ENCODE measurements around the gene AP2B1.
"Not testable (repeated sequence)": the region's sequence is repeated elsewhere in the genome, so short reads cannot be mapped to it uniquely, and the experiment has no call there.

Gene AP2B1

DNA sequence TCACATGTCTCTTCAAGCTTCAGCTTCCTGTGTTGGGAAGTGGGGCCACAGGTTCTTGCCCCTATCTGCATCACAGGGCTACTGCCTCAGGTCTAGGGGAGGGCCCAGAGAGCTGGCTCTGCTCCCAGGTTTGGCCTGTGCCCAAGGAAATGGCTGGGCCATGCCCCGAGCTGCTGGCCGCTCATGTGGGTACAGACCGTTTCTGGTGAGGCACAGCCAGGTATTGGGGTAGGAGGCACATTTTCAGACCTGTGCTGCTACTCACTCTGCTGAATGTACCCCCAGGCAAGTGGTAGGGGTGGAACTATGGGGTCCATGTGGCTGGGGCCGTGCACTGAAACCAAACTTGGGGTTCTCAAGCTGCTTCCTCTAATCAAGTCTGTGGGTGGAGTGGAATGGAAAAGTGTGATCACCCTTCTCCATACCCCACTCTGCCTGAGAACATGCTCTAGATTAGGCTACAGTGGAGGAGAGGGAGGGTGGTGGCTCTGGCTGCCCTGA, 161.3 kb downstream of the AP2B1 start:
- no peak overlapping the region for H2AK5ac ChIP-seq (ENCODE audit: low read length)
- H3K79me1 ChIP-seq (ENCODE audit: low read length) = no peaks in the 10 kb centered on the region
- no peak overlapping the region for H4K8ac ChIP-seq (ENCODE audit: low read depth, low read length)
- no peaks in the 10 kb centered on the region for H3K36me3 ChIP-seq (ENCODE audit: control insufficient read depth, insufficient read depth, low read length)
- no peak overlapping the region for H4K5ac ChIP-seq (ENCODE audit: low read length)
- H2BK120ac ChIP-seq (ENCODE audit: low read depth, low read length) = no peak overlapping the region
- WGBS (ENCODE audit: extremely low coverage, insufficient coverage, low lambda C conversion rate) = no CpG with 5 or more reads among the region's 4 CpGs
- DNase-seq = no peak
- no peak overlapping the region for H3K27ac ChIP-seq (ENCODE audit: low read depth, low read length)
- no peak overlapping the region for H2BK5ac ChIP-seq (ENCODE audit: low read length)
- H3K4me2 ChIP-seq (ENCODE audit: low read length) = no peak overlapping the region
- H3K4me3 ChIP-seq (ENCODE audit: low read length) = no peak overlapping the region
- H3K56ac ChIP-seq (ENCODE audit: low read length) = no peak overlapping the region
- H3K79me2 ChIP-seq (ENCODE audit: control insufficient read depth, insufficient read depth, low read length) = no peaks in the 10 kb centered on the region
- H3K4me1 ChIP-seq (ENCODE audit: control insufficient read depth, low read depth, low read length) = no peaks in the 10 kb centered on the region
- no peak overlapping the region for H3K4ac ChIP-seq (ENCODE audit: low read depth, low read length)
- no peak overlapping the region for H3K23ac ChIP-seq (ENCODE audit: low read length)
- no peak overlapping the region for H2BK15ac ChIP-seq (replicated peaks; ENCODE audit: low read depth)
- H3K9ac ChIP-seq (ENCODE audit: low read length) = no peak overlapping the region
- H3K18ac ChIP-seq (ENCODE audit: low read length) = no peak overlapping the region
- no peaks in the 10 kb centered on the region for H3K27me3 ChIP-seq (ENCODE audit: insufficient read depth, low read length, poor library complexity)

DNA sequence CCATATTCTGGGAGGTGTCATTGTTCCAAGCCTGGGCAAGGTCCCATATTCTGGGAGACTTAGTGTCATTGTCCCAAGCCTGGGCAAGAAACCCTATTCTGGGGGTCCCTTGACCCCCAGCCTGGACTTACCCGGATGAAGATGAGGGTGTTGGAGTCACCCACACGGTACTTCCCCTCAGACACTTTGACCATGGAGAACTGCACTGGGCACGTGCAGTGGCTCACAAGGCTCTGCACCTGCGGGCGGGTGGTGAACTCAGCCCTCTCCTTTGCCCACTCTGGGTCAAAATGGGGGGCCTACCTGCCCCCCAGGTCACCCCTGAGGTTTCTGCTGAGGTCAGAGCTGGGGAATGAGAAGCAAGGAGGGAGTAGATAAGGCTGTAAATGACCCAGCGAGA, 161.9 kb downstream of the AP2B1 start:
- no peak overlapping the region for H3K18ac ChIP-seq (ENCODE audit: low read length)

DNA sequence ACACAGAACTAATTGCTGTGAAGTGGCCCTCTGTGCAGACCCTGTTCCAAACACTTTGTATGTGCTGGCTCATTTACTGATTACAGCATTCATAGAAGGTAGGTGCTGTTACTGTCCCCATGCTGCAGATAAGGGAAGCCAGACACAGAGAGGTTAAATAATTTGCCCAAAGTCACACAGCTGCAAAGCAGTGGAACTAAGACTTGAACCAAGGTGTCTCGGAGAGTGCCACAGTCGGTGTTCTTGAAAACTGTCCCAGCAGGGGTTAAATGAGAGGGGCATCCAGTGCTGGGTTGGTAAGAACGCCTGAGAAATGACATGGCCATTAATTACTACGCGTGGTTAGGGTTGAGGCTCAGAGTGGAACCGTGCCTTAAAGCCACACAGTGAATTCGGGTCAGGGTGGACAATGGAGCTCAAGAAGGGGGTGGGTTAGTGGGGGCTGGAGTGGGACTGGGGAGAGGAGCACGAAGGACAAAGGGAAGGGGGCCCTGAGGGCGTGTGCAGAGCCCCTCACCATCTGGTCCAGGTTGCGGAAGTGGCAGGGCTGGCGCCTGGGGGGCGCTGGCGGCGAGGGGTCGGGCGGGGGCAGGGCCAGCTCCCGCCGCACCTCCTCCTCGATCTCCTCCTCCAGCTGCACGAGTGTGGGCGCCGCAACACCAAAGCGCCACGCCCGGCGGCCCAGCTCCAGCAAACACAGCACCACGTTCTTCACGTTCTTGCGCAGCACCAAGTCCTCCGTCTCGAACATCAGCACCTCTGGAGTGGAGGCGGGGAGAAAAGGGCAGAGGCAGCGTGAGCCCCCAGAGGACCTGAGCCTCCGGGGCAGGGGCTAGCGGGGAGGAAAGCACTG, 162.7 kb downstream of the AP2B1 start:
- H2BK120ac ChIP-seq (ENCODE audit: low read depth, low read length) = no peak overlapping the region
- H3K79me2 ChIP-seq (ENCODE audit: control insufficient read depth, insufficient read depth, low read length) = no peaks in the 10 kb centered on the region
- H3K56ac ChIP-seq (ENCODE audit: low read length) = peak overlapping the region; percentile 54
- H3K79me1 ChIP-seq (ENCODE audit: low read length) = no peaks in the 10 kb centered on the region
- no peak overlapping the region for H2AK5ac ChIP-seq (ENCODE audit: low read length)
- H3K4me2 ChIP-seq (ENCODE audit: low read length) = peak overlapping the region; percentile 4
- H4K5ac ChIP-seq (ENCODE audit: low read length) = no peak overlapping the region
- no peak overlapping the region for H3K4ac ChIP-seq (ENCODE audit: low read depth, low read length)
- no peaks in the 10 kb centered on the region for H3K36me3 ChIP-seq (ENCODE audit: control insufficient read depth, insufficient read depth, low read length)
- peak overlapping the region; percentile 25 for H3K9ac ChIP-seq (ENCODE audit: low read length)
- H3K27me3 ChIP-seq (ENCODE audit: insufficient read depth, low read length, poor library complexity) = no peaks in the 10 kb centered on the region
- H3K27ac ChIP-seq (ENCODE audit: low read depth, low read length) = no peak overlapping the region
- no peak overlapping the region for H2BK5ac ChIP-seq (ENCODE audit: low read length)
- H3K23ac ChIP-seq (ENCODE audit: low read length) = no peak overlapping the region
- no peak overlapping the region for H4K8ac ChIP-seq (ENCODE audit: low read depth, low read length)
- no peak overlapping the region for H2BK15ac ChIP-seq (replicated peaks; ENCODE audit: low read depth)
- peak; percentile 40 for DNase-seq
- no peaks in the 10 kb centered on the region for H3K4me1 ChIP-seq (ENCODE audit: control insufficient read depth, low read depth, low read length)
- no peak overlapping the region for H3K4me3 ChIP-seq (ENCODE audit: low read length)
- no peak overlapping the region for H3K18ac ChIP-seq (ENCODE audit: low read length)
- WGBS (ENCODE audit: extremely low coverage, insufficient coverage, low lambda C conversion rate) = no CpG with 5 or more reads among the region's 35 CpGs

More for the DNA sequence above, 161.9 kb downstream of the AP2B1 start:
- Histone ChIP-seq H3K27me3 (ENCODE audit: insufficient read depth, low read length, poor library complexity) (no peaks in the 10 kb centered on the region), H3K4me3 (ENCODE audit: low read length) (no peak overlapping the region), H3K23ac (ENCODE audit: low read length) (no peak overlapping the region), H3K36me3 (ENCODE audit: control insufficient read depth, insufficient read depth, low read length) (no peaks in the 10 kb centered on the region), H2AK5ac (ENCODE audit: low read length) (no peak overlapping the region), H3K27ac (ENCODE audit: low read depth, low read length) (no peak overlapping the region), H2BK15ac (replicated peaks; ENCODE audit: low read depth) (no peak overlapping the region), H3K4ac (ENCODE audit: low read depth, low read length) (no peak overlapping the region), H2BK120ac (ENCODE audit: low read depth, low read length) (no peak overlapping the region), H3K4me1 (ENCODE audit: control insufficient read depth, low read depth, low read length) (no peaks in the 10 kb centered on the region), H3K79me1 (ENCODE audit: low read length) (no peaks in the 10 kb centered on the region), H3K9ac (ENCODE audit: low read length) (no peak overlapping the region), H3K4me2 (ENCODE audit: low read length) (no peak overlapping the region), H3K79me2 (ENCODE audit: control insufficient read depth, insufficient read depth, low read length) (no peaks in the 10 kb centered on the region), H4K5ac (ENCODE audit: low read length) (no peak overlapping the region), H3K56ac (ENCODE audit: low read length) (no peak overlapping the region), H4K8ac (ENCODE audit: low read depth, low read length) (no peak overlapping the region), H2BK5ac (ENCODE audit: low read length) (no peak overlapping the region)
- DNase-seq = no peak
- WGBS (ENCODE audit: extremely low coverage, insufficient coverage, low lambda C conversion rate) = no CpG with 5 or more reads among the region's 6 CpGs

DNA sequence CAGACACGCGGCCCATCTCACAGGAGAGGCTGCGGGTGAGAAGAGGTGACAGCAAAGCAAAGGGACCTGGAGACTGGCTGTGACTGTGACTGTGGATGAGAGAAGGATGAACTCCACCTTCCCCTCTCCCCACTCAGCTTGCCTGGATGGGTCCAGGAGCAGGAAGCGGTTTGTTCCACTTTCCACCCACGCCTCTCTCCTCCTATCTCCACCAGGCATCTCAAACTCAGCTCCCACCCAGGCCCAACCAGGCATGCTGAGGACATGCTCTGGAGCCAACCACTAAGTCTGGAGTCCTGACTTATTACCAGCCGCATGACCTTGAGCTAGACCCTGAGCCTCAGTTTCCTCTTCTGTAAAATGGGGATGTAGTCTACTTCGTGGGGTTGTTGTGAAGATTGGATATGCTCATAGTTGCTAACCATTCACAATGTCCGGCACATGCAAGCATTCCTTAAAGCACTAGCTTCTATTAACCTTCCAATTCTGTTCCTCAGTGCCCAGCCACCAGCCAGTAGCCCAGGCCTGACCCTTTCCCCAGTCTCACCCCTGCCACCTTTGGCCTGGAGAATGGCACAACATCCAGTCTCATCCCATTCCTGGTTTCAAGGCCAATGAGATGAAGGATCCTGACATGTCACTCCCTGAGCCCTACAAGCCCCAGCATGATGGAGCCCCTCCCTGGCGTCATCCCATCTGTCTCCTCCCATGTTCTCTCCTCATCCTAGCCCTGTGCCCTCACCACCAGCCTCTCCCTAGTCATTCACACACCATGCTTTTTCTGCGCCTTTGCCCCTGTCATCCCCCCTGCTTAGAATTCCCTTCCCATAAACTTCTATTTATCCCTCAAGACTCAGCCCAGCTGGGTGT, 163.6 kb downstream of the AP2B1 start:
- Histone ChIP-seq H4K8ac (ENCODE audit: low read depth, low read length) (no peak overlapping the region), H3K36me3 (ENCODE audit: control insufficient read depth, insufficient read depth, low read length) (no peaks in the 10 kb centered on the region), H3K56ac (ENCODE audit: low read length) (no peak overlapping the region), H3K27me3 (ENCODE audit: insufficient read depth, low read length, poor library complexity) (no peaks in the 10 kb centered on the region), H3K4me1 (ENCODE audit: control insufficient read depth, low read depth, low read length) (no peaks in the 10 kb centered on the region), H2BK5ac (ENCODE audit: low read length) (no peak overlapping the region), H3K23ac (ENCODE audit: low read length) (no peak overlapping the region), H3K18ac (ENCODE audit: low read length) (no peak overlapping the region), H2AK5ac (ENCODE audit: low read length) (no peak overlapping the region), H3K9ac (ENCODE audit: low read length) (no peak overlapping the region), H3K79me1 (ENCODE audit: low read length) (no peaks in the 10 kb centered on the region), H4K5ac (ENCODE audit: low read length) (no peak overlapping the region), H2BK15ac (replicated peaks; ENCODE audit: low read depth) (no peak overlapping the region), H2BK120ac (ENCODE audit: low read depth, low read length) (no peak overlapping the region), H3K79me2 (ENCODE audit: control insufficient read depth, insufficient read depth, low read length) (no peaks in the 10 kb centered on the region), H3K4me2 (ENCODE audit: low read length) (no peak overlapping the region), H3K4ac (ENCODE audit: low read depth, low read length) (no peak overlapping the region), H3K4me3 (ENCODE audit: low read length) (no peak overlapping the region), H3K27ac (ENCODE audit: low read depth, low read length) (no peak overlapping the region)
- DNase-seq = no peak
- no CpG with 5 or more reads among the region's 10 CpGs for WGBS (ENCODE audit: extremely low coverage, insufficient coverage, low lambda C conversion rate)

DNA sequence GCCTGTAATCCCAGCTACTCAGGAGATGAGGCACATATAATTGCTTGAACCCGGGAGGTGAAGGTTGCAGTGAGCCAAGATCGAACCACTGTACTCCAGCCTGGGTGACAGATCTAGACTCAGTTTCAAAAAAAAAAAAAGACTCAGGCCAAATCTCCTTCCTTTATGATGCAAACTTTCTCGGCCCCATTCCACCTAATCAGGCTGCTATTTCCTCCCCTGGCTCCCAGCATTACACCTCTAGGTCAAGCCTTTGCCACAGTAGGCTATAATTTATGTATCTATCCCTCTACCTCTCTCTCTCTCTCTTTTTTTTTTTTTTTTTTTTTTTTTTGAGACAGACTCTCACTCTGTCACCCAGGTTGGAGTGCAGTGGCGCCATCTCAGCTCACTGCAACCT, 164.4 kb downstream of the AP2B1 start:
- H3K23ac ChIP-seq (ENCODE audit: low read length); H3K56ac ChIP-seq (ENCODE audit: low read length); H3K4ac ChIP-seq (ENCODE audit: low read depth, low read length); H2BK15ac ChIP-seq (replicated peaks; ENCODE audit: low read depth); H3K4me3 ChIP-seq (ENCODE audit: low read length); H2AK5ac ChIP-seq (ENCODE audit: low read length); H3K36me3 ChIP-seq (ENCODE audit: control insufficient read depth, insufficient read depth, low read length); H2BK5ac ChIP-seq (ENCODE audit: low read length); DNase-seq; H4K5ac ChIP-seq (ENCODE audit: low read length); H3K79me2 ChIP-seq (ENCODE audit: control insufficient read depth, insufficient read depth, low read length); H3K18ac ChIP-seq (ENCODE audit: low read length); H3K9ac ChIP-seq (ENCODE audit: low read length); H3K27me3 ChIP-seq (ENCODE audit: insufficient read depth, low read length, poor library complexity); H2BK120ac ChIP-seq (ENCODE audit: low read depth, low read length); H3K4me1 ChIP-seq (ENCODE audit: control insufficient read depth, low read depth, low read length); H3K79me1 ChIP-seq (ENCODE audit: low read length); H4K8ac ChIP-seq (ENCODE audit: low read depth, low read length); H3K27ac ChIP-seq (ENCODE audit: low read depth, low read length); H3K4me2 ChIP-seq (ENCODE audit: low read length): not testable (repeated sequence)
- no CpG with 5 or more reads among the region's 4 CpGs for WGBS (ENCODE audit: extremely low coverage, insufficient coverage, low lambda C conversion rate)

Measured in mesendoderm (in vitro differentiated cells).